HG02938 (cell line): Measurements from ENCODE around the gene OR3A1.
"Not testable (repeated sequence)": the region's sequence is repeated elsewhere in the genome, so short reads cannot be mapped to it uniquely, and the experiment has no call there.

ENCODE experiments used
- ATAC-seq: cut with Tn5 transposase; IDR thresholded peaks from one replicate; pipeline ENCODE4 v1.9.1; 2021; ENCODE audit warnings: mild to moderate bottlenecking, moderate library complexity; ENCODE audit not compliant: unreplicated experiment

OR3A1 gene, protein sequence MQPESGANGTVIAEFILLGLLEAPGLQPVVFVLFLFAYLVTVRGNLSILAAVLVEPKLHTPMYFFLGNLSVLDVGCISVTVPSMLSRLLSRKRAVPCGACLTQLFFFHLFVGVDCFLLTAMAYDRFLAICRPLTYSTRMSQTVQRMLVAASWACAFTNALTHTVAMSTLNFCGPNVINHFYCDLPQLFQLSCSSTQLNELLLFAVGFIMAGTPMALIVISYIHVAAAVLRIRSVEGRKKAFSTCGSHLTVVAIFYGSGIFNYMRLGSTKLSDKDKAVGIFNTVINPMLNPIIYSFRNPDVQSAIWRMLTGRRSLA

DNA sequence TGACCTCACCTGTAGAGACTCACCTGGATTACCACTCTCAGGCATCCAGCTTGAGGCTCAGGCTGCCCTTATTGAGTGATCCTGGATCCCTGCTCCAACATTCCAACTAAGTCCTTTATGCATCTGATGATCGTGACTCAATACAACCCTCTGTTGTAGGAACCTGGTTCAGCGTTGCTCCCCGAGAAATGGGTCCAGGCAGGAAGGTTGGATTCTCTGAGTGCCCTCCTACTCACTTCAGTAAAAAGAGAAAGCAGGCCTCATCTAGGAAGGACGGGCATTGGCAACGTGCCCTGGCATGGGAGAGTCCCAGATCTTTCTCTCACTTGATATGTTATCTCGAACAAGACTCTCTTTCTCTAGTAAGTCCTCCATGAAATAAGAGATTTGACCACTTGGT, at the start of gene OR3A1:
Gene OR3A1, minus strand, starts transcription at position 101 of the 400 bp plus-strand sequence. CDS start 5,778 bp downstream, outside the sequence.
- ATAC-seq = no peak

DNA sequence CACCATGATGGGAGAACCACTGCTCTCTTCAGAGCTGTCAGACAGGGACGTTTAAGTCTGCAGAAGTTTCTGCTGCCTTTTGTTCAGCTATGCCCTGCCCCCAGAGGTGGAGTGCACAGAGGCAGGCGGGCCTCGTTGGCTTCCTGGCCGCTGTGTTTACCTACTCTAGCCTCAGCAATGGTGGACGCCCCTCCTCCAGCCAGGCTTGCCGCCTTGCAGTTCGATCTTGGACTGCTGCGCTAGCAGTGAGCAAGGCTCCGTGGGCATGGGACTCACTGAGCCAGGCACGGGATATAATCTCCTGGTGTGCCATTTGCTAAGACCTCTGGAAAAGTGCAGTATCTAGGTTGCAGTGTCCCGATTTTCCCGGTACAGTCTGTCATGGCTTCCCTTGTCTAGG, 44.6 kb upstream of the OR3A1 start:
- not testable (repeated sequence) for ATAC-seq

DNA sequence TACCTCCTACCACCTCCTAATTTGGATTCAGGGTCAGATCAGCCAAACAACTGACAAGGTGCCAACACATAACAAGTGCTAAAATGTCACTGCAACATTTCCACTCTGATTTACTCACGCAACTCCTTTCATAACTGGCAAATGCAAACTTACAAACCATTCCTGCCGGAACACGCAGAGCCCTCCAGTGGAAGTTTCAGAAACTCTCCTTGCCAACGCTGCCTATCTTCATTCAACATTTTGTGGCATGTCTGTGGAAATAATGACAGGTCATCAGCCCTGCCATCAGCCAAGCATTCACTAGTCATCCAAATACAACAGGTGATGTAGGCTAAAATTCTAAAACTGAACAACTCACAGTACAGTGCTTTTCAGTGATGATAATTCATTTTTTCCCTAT, 37.7 kb upstream of the OR3A1 start:
- no peak for ATAC-seq

DNA sequence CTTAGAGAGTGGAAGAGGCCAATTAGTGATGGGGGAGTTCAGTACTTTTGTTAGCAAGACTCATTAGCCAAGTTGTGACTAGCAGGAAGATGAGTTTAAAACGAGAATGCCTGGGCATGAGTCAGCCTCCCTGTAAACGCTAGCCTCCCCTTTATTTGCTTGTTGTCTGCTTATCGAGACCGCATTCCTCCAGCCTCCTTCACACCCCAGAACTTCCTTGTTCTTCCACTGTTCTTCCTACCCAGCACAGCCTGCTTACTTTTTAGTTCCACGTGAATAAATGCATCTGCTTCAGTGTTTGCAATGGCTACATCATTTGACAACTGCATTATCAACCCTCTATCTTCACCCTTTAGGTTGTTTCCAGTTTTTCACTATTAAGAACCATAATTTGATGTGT, 20.2 kb upstream of the OR3A1 start:
- no peak for ATAC-seq

DNA sequence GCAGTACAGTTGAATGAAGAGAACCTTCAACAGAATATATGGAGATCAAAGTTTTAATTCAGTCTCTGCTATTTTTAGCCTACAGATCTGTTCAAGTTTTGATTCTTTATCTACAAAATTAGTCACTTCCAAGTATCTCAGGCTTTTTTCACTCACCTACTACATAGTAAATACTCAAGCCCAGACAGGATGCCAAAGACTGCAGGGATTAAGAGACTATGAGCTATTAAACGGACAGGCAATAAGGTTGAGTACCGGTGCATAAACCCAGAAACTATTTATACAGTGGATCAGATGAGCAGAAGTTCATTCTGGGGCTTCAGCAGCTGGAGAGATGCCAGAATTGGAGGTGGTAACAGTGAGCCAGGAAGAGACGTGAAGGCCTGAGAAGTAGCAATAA, 18.7 kb upstream of the OR3A1 start:
- ATAC-seq = no peak

DNA sequence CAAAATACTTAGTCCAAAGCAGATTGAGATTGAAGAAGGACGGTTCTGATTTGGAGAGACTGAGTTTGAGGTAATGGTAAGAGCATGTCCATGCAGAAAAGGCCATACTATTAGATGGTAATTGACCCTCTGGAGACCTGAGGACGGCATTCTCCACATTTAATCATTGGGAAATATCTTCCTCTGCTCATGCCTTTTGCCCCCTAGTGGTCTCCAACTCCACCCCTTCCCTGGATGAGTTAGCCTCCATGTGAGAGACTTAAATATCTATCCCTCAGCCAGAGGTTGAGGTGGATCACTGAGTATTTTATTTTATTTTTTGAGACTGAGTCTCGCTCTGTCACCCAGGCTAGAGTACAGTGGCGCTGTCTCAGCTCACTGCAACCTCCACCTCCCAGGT, 10.4 kb upstream of the OR3A1 start:
- no peak for ATAC-seq

DNA sequence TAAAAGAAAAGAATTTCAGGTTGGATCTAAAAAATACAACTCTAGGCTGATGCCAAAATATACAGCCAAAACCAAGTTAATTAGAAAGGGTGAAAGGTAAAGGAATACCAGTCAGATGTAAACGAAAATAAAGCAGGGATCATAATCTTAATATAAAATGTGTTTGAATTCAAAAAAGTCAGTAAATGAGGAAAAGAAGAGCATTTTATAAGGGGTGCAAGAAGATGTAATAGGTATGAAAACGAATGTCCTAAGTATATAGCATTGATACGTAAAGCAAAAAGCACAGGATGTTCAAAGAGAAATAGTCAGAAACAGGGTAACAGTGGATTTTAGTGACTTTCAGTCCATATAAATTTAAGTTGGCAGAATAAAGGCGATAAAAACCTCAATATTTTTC, 2.5 kb downstream of the OR3A1 start:
- no peak for ATAC-seq

DNA sequence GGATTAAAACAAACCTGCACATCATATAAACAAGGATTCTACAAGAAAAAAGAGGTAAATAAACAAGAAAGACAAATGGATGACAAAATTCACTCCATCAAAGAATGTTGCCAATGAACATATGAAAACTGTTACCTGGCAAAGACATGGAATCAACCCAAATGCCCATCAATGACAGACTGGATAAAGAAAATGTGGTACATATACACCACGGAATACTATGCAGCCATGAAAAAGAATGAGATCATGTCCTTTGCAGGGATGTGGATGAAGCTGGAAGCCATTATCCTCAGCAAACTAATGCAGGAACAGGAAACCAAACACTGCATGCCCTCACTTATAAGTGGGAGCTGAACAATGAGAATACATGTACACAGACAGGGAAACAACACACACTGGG, 4.6 kb downstream of the OR3A1 start:
- ATAC-seq = not testable (repeated sequence)

DNA sequence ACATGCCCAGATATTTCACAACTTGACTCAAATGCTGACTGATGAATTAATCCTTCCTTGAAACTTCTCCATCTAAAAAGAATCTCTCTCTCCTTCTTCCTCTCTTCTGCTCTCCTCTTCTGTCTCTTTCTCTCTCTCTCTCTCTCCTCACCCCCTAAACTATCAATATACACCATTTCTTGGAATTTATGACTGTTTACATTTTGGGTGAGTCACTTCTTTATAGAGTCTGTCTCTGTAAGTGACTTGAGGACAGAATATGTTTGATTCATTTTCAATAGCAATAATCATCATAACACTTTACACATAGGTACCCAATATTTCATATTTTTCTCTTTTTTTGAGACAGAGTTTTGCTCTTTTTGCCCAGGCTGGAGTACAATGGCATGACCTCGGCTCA, 15.3 kb downstream of the OR3A1 start:
- no peak for ATAC-seq

DNA sequence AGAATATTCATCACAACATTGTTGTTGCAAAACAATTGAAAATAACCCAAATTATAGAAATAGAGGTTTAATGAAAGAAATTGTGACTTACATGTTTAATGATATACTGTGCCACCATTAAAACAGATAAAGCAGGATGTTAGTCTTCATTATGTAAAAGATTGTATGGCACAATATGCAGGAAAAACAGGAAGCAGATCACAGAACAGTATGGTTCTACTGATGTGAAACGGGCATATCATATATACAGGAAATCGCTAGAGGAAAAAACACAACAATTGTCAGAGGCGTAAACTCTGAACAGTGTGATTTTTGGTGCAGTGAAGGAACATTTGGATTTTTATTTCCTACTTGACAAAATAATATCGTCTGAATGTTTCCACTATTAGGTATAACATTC, 22.0 kb downstream of the OR3A1 start:
- ATAC-seq = no peak

DNA sequence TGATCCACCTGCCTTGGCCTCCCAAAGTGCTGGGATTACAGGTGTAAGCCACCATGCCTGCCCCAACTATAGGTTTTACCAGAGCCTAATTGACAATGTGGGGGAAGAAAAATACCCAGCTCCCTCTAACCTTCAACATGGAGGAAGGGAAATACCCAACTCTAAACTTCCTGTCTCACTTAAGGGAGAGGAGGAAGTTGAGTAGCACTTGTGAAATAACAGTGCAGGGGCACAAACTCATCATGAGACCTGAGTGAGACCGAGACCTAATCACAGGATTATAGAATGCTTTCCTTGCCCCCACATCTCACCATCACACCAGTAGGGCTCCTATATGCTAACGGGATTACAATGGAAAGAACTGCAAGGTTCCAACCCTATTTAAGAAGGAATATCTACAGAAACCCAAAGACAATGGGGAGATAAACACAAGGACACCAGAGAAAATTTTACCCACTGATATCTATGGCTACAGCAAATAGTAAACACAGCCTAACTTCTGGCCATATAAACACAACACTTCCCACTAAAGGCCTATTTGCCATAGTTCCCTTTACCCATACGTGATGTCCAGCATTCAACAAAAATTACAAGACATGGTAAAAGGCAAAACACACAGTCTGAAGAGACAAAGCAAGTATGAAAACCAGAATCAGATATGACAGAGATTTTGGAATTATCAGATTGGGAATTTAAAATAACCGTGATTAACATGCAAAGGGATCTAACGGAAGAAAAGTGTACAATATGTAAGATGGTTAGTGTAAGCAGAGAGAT, 26.9 kb downstream of the OR3A1 start:
- ATAC-seq = no peak

DNA sequence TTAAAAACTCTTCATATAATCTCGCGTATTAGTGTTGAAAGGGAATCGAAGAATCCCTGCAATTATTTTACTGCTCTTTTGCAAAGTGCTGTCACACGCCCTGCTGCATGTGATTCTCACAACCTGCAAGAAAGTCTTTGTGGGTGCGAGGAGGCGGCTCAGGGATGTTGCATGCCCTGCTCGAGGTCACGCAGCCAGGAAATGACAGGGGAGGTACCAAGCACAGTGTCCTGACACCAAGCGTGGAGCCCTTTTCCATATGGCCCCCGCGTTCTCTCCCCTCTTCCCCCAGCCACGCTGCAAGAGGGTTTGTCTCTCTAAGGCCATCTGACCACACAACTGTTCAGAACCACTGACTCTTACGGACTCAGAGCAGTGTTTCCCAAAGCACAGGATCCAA, 37.6 kb downstream of the OR3A1 start:
- ATAC-seq = no peak

DNA sequence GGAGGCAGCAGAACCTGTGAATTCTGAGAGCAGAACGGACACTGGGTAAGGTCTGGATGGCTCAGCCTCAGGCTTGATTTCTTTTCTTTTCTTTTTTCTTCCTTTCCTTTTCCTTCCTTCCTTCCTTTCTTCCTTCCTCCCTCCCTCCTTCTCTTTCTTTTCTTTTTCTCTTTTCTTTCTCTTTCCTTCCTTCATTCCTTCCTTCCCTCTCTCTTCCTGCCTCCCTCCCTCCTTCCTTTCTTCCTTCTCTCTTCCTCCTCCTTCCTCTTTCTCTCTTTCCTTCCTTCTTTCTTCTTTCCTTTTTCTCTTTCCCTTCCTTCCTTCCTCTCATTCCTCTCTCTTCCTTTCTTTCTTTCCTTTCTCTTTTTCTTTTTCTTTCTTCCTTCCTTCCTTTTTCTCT, 38.0 kb downstream of the OR3A1 start:
- no peak for ATAC-seq

DNA sequence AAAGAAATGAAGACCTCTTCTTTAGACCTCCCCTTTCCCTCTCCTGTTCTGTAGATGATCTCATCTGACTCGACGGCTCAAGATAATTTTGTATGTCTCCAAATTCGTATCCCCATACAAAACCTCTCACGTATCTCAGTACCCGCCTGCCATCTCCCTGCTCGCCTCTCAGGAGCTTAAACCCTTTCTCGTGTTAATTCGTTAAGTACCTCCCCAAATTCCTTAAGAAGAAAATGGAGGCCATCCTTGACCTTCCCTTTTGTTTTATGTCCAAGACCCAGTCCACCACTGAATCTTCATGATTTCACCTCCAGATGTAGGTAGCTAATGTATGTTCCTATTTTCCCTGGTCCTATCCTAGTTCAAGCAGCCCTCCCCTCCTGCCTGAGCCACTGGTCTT, 41.6 kb downstream of the OR3A1 start:
- ATAC-seq = no peak

DNA sequence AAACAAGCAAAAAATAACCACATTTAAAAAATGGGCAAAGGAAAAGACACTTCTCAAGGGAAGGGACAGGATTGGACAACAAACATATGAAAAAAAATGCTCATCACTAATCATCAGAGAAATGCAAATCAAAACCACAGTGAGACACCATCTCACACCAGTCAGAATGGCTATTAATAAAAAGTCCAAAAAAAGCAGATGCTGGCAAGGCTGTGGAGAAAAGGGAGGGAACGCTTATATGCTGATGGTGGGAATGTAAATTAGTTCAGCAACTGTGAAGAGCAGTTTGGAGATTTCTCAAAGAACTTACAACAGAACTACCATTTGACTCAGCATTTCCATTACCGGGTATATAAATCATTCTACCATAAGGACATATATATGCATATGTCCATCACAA, 49.1 kb downstream of the OR3A1 start:
- ATAC-seq = not testable (repeated sequence)

DNA sequence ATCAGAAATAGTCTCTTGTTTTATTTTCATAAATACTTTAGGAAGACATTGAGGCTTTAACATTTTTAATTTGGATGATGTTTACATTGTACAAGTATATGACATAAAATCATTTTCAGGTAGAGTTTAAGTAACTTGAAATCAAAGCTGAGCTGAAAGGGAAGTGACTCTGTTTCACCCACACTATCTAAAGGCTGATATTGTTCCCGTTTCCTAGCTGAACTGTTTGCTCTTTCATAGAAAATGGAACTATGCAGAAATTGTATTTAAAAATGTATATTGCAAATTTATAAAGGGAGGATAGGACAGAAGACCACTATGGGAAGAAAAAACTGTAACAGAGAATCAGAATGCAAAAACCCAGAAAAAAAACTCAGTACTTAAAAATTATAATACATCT, 53.3 kb downstream of the OR3A1 start:
- not testable (repeated sequence) for ATAC-seq

DNA sequence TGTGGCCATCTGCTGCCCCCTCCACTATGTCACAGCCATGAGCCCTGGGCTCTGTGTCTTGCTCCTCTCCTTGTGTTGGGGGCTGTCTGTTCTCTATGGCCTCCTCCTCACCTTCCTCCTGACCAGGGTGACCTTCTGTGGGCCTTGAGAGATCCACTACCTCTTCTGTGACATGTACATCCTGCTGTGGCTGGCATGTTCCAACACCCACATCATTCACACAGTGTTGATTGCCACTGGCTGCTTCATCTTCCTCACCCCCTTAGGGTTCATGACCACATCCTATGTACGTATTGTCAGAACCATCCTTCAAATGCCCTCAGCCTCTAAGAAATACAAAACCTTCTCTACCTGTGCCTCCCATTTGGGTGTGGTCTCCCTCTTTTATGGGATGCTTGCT, 57.1 kb downstream of the OR3A1 start:
- not testable (repeated sequence) for ATAC-seq
